ENCODE data around the gene KCNQ5. TPM values are rescaled to one million over a fixed set of nuclear protein-coding genes. Genes with fewer than 3 reads are reported as not detected.
"Not testable (repeated sequence)": the region's sequence is repeated elsewhere in the genome, so short reads cannot be mapped to it uniquely, and the experiment has no call there.

KCNQ5 gene
- total RNA-seq, 1 experiment from 2014 or later, result 0.31 TPM

DNA sequence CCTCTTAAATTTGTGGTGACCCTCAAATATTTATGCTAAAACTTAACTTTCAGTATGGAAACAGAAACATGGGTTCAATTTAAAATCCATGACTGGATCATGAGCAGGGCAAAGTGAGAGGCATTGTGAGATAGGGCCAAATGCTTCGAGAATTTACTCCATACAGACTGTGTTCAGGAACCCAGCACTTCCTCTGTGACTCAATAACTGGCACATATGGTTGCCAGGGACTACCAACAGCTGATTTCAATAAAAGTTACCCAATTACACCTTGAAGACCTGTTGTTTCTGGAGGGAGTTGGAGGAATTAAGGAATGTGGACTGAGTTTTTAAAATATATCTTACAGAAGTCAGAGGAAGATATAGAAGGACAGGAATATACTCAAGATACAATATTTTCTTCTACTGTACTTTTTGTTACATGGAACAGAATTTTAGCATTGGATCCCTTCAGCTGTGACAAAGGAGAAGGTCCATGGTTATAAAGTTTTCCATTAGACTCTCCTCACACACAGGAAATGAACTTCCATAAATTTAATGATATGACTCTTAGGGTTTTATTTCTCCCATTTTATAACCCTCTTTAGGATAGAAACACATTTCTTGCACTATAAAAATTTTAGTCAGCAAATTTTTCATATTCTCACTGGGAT, 344.9 kb downstream of the KCNQ5 start:
- no peak for DNase-seq
- H3K27me3 ChIP-seq (ENCODE audit: control insufficient read depth, insufficient read depth, low read length), result no peaks in the 10 kb centered on the region
- no peaks in the 10 kb centered on the region for H3K36me3 ChIP-seq (replicated peaks; ENCODE audit: control insufficient read depth, insufficient read depth, low read length)
- H3K4me3 ChIP-seq (ENCODE audit: insufficient read depth, low read depth, low read length), result no peak overlapping the region

DNA sequence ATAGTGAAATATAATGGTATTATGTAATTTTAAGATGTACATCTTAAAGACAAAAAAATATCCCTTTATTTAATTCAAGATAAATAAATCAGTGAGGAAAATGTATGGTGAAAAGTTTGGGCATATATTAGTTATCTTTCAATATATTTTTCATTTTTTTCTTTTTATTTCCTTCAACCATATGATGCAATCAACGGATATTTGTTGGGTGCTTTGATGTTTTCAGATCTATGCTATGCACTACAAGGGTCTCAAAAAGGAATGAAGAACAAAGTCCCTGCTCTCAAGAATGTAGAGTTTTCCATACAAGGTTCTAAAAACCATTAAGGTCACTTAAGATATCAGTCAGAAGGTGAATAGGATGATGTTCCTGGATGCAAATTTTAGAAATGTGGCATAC, 345.5 kb downstream of the KCNQ5 start:
- H3K4me3 ChIP-seq (ENCODE audit: insufficient read depth, low read depth, low read length), result no peak overlapping the region
- H3K27me3 ChIP-seq (ENCODE audit: control insufficient read depth, insufficient read depth, low read length), result no peaks in the 10 kb centered on the region
- no peaks in the 10 kb centered on the region for H3K36me3 ChIP-seq (replicated peaks; ENCODE audit: control insufficient read depth, insufficient read depth, low read length)
- no peak for DNase-seq

DNA sequence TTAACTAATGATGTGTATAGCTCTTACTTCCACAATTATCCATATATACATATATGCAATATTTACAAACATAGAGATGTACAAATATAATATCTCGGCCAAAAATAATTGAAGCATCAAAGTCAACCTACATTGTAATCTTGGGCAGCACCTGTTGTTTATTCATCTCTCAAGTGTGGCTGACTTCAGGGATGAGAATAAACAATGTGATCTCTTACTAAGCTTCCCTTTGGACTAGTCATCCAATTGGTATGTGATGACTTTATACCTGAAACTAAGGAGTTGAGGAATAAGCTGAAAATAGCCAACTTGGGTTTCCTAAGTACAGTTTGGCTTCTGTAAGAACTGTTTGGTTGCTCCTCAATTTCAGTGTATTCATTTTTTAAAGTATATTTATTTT, 346.8 kb downstream of the KCNQ5 start:
- no peak for DNase-seq
- no peaks in the 10 kb centered on the region for H3K27me3 ChIP-seq (ENCODE audit: control insufficient read depth, insufficient read depth, low read length)
- no peaks in the 10 kb centered on the region for H3K36me3 ChIP-seq (replicated peaks; ENCODE audit: control insufficient read depth, insufficient read depth, low read length)
- no peak overlapping the region for H3K4me3 ChIP-seq (ENCODE audit: insufficient read depth, low read depth, low read length)

DNA sequence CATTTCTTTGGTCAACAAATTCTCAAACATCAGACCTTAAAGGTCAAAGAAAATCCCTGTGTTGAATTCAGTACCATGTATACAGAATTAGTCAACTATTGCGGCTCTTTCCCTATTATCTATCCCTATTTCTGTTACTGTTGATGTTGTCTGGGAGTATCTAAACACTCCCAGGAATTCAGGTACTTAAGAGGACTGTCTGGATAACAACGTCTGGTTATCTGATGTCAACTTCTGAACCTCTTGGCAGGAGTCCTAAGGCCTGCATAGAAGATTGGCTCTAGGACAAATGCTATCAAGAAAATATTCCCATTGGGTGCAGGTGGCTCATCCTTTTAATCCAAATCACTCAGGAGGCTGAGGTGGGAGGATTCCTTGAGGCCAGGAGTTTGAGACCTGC, 347.8 kb downstream of the KCNQ5 start:
- DNase-seq, result no peak
- H3K4me3 ChIP-seq (ENCODE audit: insufficient read depth, low read depth, low read length), result no peak overlapping the region
- no peaks in the 10 kb centered on the region for H3K27me3 ChIP-seq (ENCODE audit: control insufficient read depth, insufficient read depth, low read length)
- no peaks in the 10 kb centered on the region for H3K36me3 ChIP-seq (replicated peaks; ENCODE audit: control insufficient read depth, insufficient read depth, low read length)

DNA sequence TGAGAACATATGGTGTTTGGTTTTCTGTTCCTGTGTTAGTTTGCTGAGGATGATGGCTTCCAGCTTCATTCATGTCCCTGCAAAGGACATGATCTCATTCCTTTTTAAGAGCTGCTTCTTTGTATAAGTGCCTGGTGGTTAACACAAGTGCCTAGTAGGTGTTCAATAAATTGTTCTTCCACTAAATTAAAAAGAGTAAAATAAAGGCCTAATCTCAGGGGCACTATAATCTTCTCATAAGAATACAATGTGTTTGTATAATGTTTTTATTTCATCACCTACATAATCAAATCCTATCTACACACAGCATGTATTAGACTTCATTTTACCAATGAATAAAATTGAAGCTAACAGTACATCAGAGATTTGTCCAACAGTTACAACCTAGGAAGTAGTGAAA, 350.7 kb downstream of the KCNQ5 start:
- DNase-seq, result no peak
- no peaks in the 10 kb centered on the region for H3K36me3 ChIP-seq (replicated peaks; ENCODE audit: control insufficient read depth, insufficient read depth, low read length)
- no peaks in the 10 kb centered on the region for H3K27me3 ChIP-seq (ENCODE audit: control insufficient read depth, insufficient read depth, low read length)
- no peak overlapping the region for H3K4me3 ChIP-seq (ENCODE audit: insufficient read depth, low read depth, low read length)

DNA sequence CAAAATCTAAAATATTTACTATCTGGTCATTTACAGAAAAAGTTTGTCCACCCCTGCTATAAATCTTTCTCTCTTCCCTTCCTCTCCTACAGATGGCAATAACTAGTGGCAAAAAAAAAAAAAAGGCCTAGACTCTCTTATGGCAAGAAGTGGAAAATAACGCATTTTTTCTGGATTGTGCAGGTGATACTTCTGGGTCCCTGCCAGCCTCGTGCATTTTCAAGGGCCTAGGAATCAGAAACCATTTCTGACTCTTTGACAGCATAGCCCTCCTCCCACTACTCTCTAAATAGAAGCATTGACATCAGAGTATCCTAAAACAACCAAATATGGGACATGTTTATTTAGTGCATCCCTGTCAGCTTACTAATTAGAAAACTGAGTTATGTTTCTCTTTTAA, 352.4 kb downstream of the KCNQ5 start:
- H3K27me3 ChIP-seq (ENCODE audit: control insufficient read depth, insufficient read depth, low read length), result no peaks in the 10 kb centered on the region
- no peak overlapping the region for H3K4me3 ChIP-seq (ENCODE audit: insufficient read depth, low read depth, low read length)
- no peak for DNase-seq
- H3K36me3 ChIP-seq (replicated peaks; ENCODE audit: control insufficient read depth, insufficient read depth, low read length), result no peaks in the 10 kb centered on the region

DNA sequence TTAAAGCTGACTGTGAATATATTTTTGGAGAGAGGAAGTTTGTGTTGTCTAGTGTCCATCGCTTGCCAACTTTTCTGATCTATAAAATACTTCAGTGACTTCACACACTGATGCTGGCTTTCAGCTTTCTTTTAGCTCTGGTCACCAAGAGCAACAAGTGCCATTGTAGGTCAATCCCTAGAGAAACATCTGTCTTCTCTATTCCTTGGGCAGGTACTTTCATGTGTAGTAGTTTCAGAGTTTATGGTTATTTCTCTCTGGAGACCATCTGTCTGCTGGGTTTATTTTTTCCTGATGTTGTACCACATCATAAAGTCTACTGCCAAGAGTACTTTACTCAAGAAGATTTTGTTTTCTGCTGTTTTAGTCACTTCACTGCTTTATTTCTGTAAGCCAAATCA, 353.5 kb downstream of the KCNQ5 start:
- H3K36me3 ChIP-seq (replicated peaks; ENCODE audit: control insufficient read depth, insufficient read depth, low read length), result no peaks in the 10 kb centered on the region
- DNase-seq, result no peak
- H3K27me3 ChIP-seq (ENCODE audit: control insufficient read depth, insufficient read depth, low read length), result no peaks in the 10 kb centered on the region
- H3K4me3 ChIP-seq (ENCODE audit: insufficient read depth, low read depth, low read length), result no peak overlapping the region

DNA sequence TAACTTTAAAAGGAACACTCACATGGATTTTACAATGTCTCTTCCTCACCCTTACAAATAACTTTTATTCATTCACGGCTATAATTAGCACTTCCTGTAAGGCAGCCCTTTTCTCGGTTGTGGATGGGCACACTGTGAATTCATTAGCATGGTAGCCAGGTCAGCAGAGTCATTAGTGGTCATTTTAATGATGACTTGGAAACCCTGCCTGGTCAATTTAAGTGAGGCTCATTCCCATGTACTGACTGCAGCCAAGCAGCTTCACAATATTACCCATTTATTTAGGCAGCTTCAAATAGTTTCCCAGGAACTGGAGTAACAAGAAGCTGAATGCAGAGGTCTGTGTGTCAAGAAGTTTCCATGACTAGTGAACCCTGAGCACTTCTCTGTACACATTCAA, 354.6 kb downstream of the KCNQ5 start:
- no peaks in the 10 kb centered on the region for H3K27me3 ChIP-seq (ENCODE audit: control insufficient read depth, insufficient read depth, low read length)
- no peak overlapping the region for H3K4me3 ChIP-seq (ENCODE audit: insufficient read depth, low read depth, low read length)
- DNase-seq, result no peak
- H3K36me3 ChIP-seq (replicated peaks; ENCODE audit: control insufficient read depth, insufficient read depth, low read length), result no peaks in the 10 kb centered on the region

DNA sequence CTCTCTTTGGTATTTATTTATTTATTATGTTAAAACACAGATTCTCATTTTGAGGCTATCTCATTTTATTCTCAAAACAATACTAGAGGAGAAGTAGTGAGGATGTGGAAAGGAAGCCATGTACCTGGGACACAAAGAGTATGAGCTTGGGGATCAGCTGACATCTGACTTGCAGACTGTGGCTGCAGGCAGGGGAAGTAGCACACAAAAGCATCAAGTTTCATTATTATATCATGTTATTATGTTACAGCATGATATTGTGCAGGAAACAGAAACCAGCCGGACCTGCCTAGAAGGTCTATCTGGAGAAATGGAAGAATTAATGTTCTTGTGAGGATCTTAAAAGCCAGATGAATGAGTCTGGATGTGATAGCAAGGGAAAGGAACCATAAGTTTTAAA, 355.2 kb downstream of the KCNQ5 start:
- DNase-seq, result no peak
- Histone ChIP-seq H3K36me3 (replicated peaks; ENCODE audit: control insufficient read depth, insufficient read depth, low read length) (no peaks in the 10 kb centered on the region), H3K4me3 (ENCODE audit: insufficient read depth, low read depth, low read length) (no peak overlapping the region), H3K27me3 (ENCODE audit: control insufficient read depth, insufficient read depth, low read length) (no peaks in the 10 kb centered on the region)

DNA sequence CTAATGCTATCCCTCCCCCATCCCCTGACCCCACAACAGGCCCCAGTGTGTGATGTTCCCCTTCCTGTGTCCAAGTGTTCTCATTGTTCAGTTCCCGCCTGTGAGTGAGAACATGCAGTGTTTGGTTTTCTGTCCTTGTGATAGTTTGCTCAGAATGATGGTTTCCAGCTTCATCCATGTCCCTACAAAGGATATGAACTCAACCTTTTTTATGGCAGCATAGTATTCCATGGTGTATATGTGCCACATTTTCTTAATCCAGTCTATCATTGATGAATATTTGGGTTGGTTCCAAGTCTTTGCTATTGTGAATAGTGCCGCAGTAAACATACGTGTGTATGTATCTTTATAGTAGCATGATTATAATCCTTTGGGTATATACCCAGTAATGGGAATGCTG, 356.9 kb downstream of the KCNQ5 start:
- H3K27me3 ChIP-seq (ENCODE audit: control insufficient read depth, insufficient read depth, low read length); H3K36me3 ChIP-seq (replicated peaks; ENCODE audit: control insufficient read depth, insufficient read depth, low read length); DNase-seq; H3K4me3 ChIP-seq (ENCODE audit: insufficient read depth, low read depth, low read length): not testable (repeated sequence)

DNA sequence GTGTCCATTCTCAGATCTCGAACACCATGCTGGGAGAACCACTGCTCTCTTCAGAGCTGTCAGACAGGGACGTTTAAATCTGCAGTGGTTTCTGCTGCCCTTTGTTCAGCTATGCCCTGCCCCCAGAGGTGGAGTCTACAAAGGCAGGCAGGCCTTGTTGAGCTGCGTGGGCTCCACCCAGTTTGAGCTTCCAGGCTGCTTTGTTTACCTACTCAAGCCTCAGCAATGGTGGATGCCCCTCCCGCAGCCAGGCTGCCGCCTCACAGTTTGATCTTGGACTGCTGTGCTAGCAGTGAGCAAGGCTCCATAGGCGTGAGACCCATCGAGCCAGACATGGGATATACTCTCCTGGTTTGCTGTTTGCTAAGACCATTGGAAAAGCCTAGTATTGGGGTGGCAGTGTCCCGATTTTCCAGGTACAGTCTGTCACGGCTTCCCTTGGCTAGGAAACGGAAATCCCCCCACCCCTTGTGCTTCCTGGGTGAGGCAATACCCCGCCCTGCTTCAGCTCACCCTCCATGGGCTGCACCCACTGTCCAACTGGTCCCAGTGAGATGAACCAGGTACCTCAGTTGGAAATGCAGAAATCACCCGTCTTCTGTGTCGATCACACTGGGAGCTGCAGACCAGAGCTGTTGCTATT, 362.4 kb downstream of the KCNQ5 start:
- H3K36me3 ChIP-seq (replicated peaks; ENCODE audit: control insufficient read depth, insufficient read depth, low read length); H3K27me3 ChIP-seq (ENCODE audit: control insufficient read depth, insufficient read depth, low read length); DNase-seq; H3K4me3 ChIP-seq (ENCODE audit: insufficient read depth, low read depth, low read length): not testable (repeated sequence)

DNA sequence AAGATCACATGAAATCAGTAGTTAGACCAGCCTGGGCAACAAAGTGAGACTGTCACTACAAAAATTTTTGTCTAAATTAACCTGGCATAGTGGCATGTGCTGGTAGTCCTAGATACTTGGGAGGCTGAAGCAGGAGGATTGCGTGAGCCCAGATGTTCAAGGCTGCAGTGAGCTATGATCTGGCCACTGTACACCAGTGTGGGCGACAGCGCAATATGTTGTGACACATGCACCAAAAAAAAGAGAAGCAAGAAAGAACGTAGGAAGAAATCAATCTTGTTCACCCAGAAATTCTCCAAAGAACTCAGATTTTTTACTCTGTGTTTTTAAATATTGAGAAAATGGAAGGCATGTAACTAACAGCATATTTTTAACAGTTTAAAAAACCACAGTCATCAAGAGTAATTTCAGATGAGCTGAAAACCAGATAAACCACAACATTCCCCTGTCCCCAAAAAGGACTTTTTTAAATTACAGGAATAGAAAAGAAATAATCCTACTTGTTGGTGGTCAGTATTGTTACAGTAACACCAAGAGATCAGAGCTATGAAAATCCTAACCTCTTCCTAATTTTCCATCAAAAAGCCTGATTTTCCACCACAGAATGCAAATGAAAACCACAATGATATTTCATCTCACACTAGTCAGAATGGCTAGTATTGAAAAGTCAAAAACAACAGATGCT, 363.3 kb downstream of the KCNQ5 start:
- Histone ChIP-seq H3K36me3 (replicated peaks; ENCODE audit: control insufficient read depth, insufficient read depth, low read length) (no peaks in the 10 kb centered on the region), H3K27me3 (ENCODE audit: control insufficient read depth, insufficient read depth, low read length) (no peaks in the 10 kb centered on the region), H3K4me3 (ENCODE audit: insufficient read depth, low read depth, low read length) (no peak overlapping the region)
- DNase-seq, result no peak

DNA sequence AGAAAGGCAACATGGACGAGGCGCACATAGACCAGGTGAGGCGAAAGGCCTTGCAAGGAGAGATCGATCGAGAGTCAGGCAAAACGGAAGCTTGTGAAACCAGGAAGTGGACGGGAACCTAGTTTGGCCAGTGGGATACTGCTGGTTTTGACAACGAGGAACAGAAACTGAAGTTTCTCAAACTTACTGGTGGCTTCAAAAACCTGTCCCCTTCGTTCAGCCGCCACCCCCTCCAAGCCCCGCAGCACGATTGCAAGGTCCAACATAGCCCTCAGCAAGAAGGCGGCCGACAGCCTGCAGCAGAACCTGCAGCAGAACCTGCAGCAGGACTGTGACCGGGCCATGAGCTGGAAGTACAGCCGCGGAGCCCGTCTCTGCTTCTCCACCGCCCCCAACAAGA, 365.4 kb downstream of the KCNQ5 start:
- H3K27me3 ChIP-seq (ENCODE audit: control insufficient read depth, insufficient read depth, low read length), result no peaks in the 10 kb centered on the region
- DNase-seq, result no peak
- no peak overlapping the region for H3K4me3 ChIP-seq (ENCODE audit: insufficient read depth, low read depth, low read length)
- no peaks in the 10 kb centered on the region for H3K36me3 ChIP-seq (replicated peaks; ENCODE audit: control insufficient read depth, insufficient read depth, low read length)

DNA sequence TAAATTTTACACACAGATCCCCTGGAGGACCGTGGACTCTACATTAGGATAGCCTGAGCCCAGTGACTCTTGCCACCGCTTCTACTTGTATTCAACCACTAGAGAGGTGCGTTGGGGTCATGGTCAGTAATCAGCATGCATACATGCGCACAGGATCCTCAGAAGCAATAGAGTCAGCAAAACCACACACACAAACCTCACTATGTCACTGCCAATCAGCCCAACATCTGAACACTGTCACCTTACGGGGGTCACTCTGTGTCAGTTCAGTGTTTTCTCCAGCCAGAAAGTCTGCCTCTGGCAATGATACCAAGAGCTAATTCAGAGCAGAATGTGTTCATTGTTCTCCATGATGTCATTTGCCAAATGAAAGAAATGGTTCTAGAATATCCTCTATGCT, 378.1 kb downstream of the KCNQ5 start:
- no peak for DNase-seq
- Histone ChIP-seq H3K27me3 (ENCODE audit: control insufficient read depth, insufficient read depth, low read length) (no peaks in the 10 kb centered on the region), H3K4me3 (ENCODE audit: insufficient read depth, low read depth, low read length) (no peak overlapping the region), H3K36me3 (replicated peaks; ENCODE audit: control insufficient read depth, insufficient read depth, low read length) (no peaks in the 10 kb centered on the region)

DNA sequence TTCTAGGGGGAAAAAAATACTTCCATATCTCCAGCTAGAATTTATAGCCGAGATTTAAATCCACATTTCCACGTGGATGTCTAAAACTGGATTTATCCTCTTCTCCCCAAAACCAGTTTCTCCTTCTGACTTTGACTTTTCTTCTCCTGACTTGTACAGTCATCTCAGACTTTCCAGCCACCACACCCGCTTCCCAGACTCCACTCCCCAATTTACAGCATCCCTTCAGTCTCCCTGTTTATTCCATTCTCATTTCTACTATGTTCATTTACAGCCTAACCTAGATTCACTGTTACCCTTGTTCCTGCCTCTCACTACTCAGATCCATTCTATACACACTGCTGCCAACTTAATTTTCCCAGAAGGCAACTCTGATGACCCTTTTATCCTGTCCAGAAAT, 378.6 kb downstream of the KCNQ5 start:
- no peak for DNase-seq
- no peaks in the 10 kb centered on the region for H3K27me3 ChIP-seq (ENCODE audit: control insufficient read depth, insufficient read depth, low read length)
- H3K36me3 ChIP-seq (replicated peaks; ENCODE audit: control insufficient read depth, insufficient read depth, low read length), result no peaks in the 10 kb centered on the region
- no peak overlapping the region for H3K4me3 ChIP-seq (ENCODE audit: insufficient read depth, low read depth, low read length)

All from H7 (cell line).